Measurements from ENCODE around the gene DTX3L.

Gene DTX3L

GRCh38 chr3:122608916-122609315 lies 44.8 kb downstream of the DTX3L start:
- no peaks in the 10 kb centered on the region for H3K27me3 ChIP-seq (replicated peaks; ENCODE audit: control insufficient read depth, insufficient read depth, low read length)
- H3K4me3 ChIP-seq (ENCODE audit: low read length), result no peak overlapping the region
- H3K36me3 ChIP-seq (ENCODE audit: control insufficient read depth, insufficient read depth, low read length, severe bottlenecking), result no peaks in the 10 kb centered on the region
- no peak for DNase-seq (ENCODE audit: low read depth)
- peaks cover 4% of the 10 kb centered on the region for H3K4me1 ChIP-seq (ENCODE audit: control insufficient read depth, insufficient read depth, low read length)
- no peak overlapping the region for H3K9ac ChIP-seq (ENCODE audit: low read length)
- no peaks in the 10 kb centered on the region for H3K9me3 ChIP-seq (ENCODE audit: control insufficient read depth, low read length)

- Histone ChIP-seq H3K9me3 (ENCODE audit: control insufficient read depth, low read length) (no peaks in the 10 kb centered on the region), H3K4me3 (ENCODE audit: low read length) (peak overlapping the region; percentile 41), H3K27me3 (replicated peaks; ENCODE audit: control insufficient read depth, insufficient read depth, low read length) (no peaks in the 10 kb centered on the region), H3K36me3 (ENCODE audit: control insufficient read depth, insufficient read depth, low read length, severe bottlenecking) (no peaks in the 10 kb centered on the region), H3K9ac (ENCODE audit: low read length) (peak overlapping the region; percentile 72), H3K4me1 (ENCODE audit: control insufficient read depth, insufficient read depth, low read length) (peaks cover 4% of the 10 kb centered on the region)
- DNase-seq (ENCODE audit: low read depth), result peak; percentile 71
Measured at GRCh38 chr3:122609798-122610559, 45.8 kb downstream of the DTX3L start.

- Histone ChIP-seq H3K36me3 (ENCODE audit: control insufficient read depth, insufficient read depth, low read length, severe bottlenecking) (no peaks in the 10 kb centered on the region), H3K4me3 (ENCODE audit: low read length) (no peak overlapping the region), H3K27me3 (replicated peaks; ENCODE audit: control insufficient read depth, insufficient read depth, low read length) (no peaks in the 10 kb centered on the region), H3K4me1 (ENCODE audit: control insufficient read depth, insufficient read depth, low read length) (peaks cover 4% of the 10 kb centered on the region), H3K9ac (ENCODE audit: low read length) (no peak overlapping the region), H3K9me3 (ENCODE audit: control insufficient read depth, low read length) (no peaks in the 10 kb centered on the region)
- no peak for DNase-seq (ENCODE audit: low read depth)
Measured at GRCh38 chr3:122612696-122613095, 48.6 kb downstream of the DTX3L start.

GRCh38 chr3:122615303-122615702 lies 51.2 kb downstream of the DTX3L start:
- Histone ChIP-seq H3K4me1 (ENCODE audit: control insufficient read depth, insufficient read depth, low read length) (peaks cover 5% of the 10 kb centered on the region), H3K36me3 (ENCODE audit: control insufficient read depth, insufficient read depth, low read length, severe bottlenecking) (no peaks in the 10 kb centered on the region), H3K9ac (ENCODE audit: low read length) (no peak overlapping the region), H3K4me3 (ENCODE audit: low read length) (no peak overlapping the region), H3K27me3 (replicated peaks; ENCODE audit: control insufficient read depth, insufficient read depth, low read length) (no peaks in the 10 kb centered on the region), H3K9me3 (ENCODE audit: control insufficient read depth, low read length) (no peaks in the 10 kb centered on the region)
- DNase-seq (ENCODE audit: low read depth), result no peak

- H3K4me3 ChIP-seq (ENCODE audit: low read length), result no peak overlapping the region
- H3K27me3 ChIP-seq (replicated peaks; ENCODE audit: control insufficient read depth, insufficient read depth, low read length), result peaks cover 4% of the 10 kb centered on the region
- DNase-seq (ENCODE audit: low read depth), result no peak
- H3K4me1 ChIP-seq (ENCODE audit: control insufficient read depth, insufficient read depth, low read length), result peaks cover 5% of the 10 kb centered on the region
- H3K9ac ChIP-seq (ENCODE audit: low read length), result no peak overlapping the region
- no peaks in the 10 kb centered on the region for H3K9me3 ChIP-seq (ENCODE audit: control insufficient read depth, low read length)
- H3K36me3 ChIP-seq (ENCODE audit: control insufficient read depth, insufficient read depth, low read length, severe bottlenecking), result no peaks in the 10 kb centered on the region
Measured at GRCh38 chr3:122618614-122619013, 54.5 kb downstream of the DTX3L start.

GRCh38 chr3:122619040-122619439 lies 54.9 kb downstream of the DTX3L start:
- H3K9ac ChIP-seq (ENCODE audit: low read length), result no peak overlapping the region

GRCh38 chr3:122620399-122620798 lies 56.3 kb downstream of the DTX3L start:
- no peak overlapping the region for H3K9ac ChIP-seq (ENCODE audit: low read length)
- no peak for DNase-seq (ENCODE audit: low read depth)
- no peak overlapping the region for H3K4me3 ChIP-seq (ENCODE audit: low read length)
- H3K27me3 ChIP-seq (replicated peaks; ENCODE audit: control insufficient read depth, insufficient read depth, low read length), result peaks cover 4% of the 10 kb centered on the region
- no peaks in the 10 kb centered on the region for H3K36me3 ChIP-seq (ENCODE audit: control insufficient read depth, insufficient read depth, low read length, severe bottlenecking)
- H3K4me1 ChIP-seq (ENCODE audit: control insufficient read depth, insufficient read depth, low read length), result peaks cover 5% of the 10 kb centered on the region
- no peaks in the 10 kb centered on the region for H3K9me3 ChIP-seq (ENCODE audit: control insufficient read depth, low read length)

More at GRCh38 chr3:122619040-122619439, 54.9 kb downstream of the DTX3L start:
- no peaks in the 10 kb centered on the region for H3K9me3 ChIP-seq (ENCODE audit: control insufficient read depth, low read length)
- H3K27me3 ChIP-seq (replicated peaks; ENCODE audit: control insufficient read depth, insufficient read depth, low read length), result peaks cover 4% of the 10 kb centered on the region
- no peaks in the 10 kb centered on the region for H3K36me3 ChIP-seq (ENCODE audit: control insufficient read depth, insufficient read depth, low read length, severe bottlenecking)
- no peak overlapping the region for H3K4me3 ChIP-seq (ENCODE audit: low read length)
- H3K4me1 ChIP-seq (ENCODE audit: control insufficient read depth, insufficient read depth, low read length), result peaks cover 5% of the 10 kb centered on the region
- DNase-seq (ENCODE audit: low read depth), result no peak

- Histone ChIP-seq H3K9ac (ENCODE audit: low read length) (no peak overlapping the region), H3K27me3 (replicated peaks; ENCODE audit: control insufficient read depth, insufficient read depth, low read length) (peaks cover 4% of the 10 kb centered on the region), H3K4me3 (ENCODE audit: low read length) (no peak overlapping the region), H3K9me3 (ENCODE audit: control insufficient read depth, low read length) (no peaks in the 10 kb centered on the region), H3K36me3 (ENCODE audit: control insufficient read depth, insufficient read depth, low read length, severe bottlenecking) (no peaks in the 10 kb centered on the region), H3K4me1 (ENCODE audit: control insufficient read depth, insufficient read depth, low read length) (peaks cover 5% of the 10 kb centered on the region)
- DNase-seq (ENCODE audit: low read depth), result no peak
Measured at GRCh38 chr3:122621112-122621511, 57.0 kb downstream of the DTX3L start.

GRCh38 chr3:122623031-122623829 lies 59.1 kb downstream of the DTX3L start:
- no peak for DNase-seq (ENCODE audit: low read depth)
- H3K36me3 ChIP-seq (ENCODE audit: control insufficient read depth, insufficient read depth, low read length, severe bottlenecking), result no peaks in the 10 kb centered on the region

More at GRCh38 chr3:122623031-122623829, 59.1 kb downstream of the DTX3L start:
- Histone ChIP-seq H3K27me3 (replicated peaks; ENCODE audit: control insufficient read depth, insufficient read depth, low read length) (peaks cover 4% of the 10 kb centered on the region), H3K4me1 (ENCODE audit: control insufficient read depth, insufficient read depth, low read length) (peaks cover 5% of the 10 kb centered on the region), H3K4me3 (ENCODE audit: low read length) (no peak overlapping the region), H3K9me3 (ENCODE audit: control insufficient read depth, low read length) (no peaks in the 10 kb centered on the region), H3K9ac (ENCODE audit: low read length) (no peak overlapping the region)
